Peyer's patch (tissue), 4 donors: ENCODE data around the gene SPATA2L.

Source experiments
- POLR2A ChIP-seq, 2 donors: fragments of 450-650 bp; IDR thresholded peaks; one replicate each; pipeline ENCODE4 v1.5.1; 2017; ENCODE audit warnings: antibody characterized with exemption in 2 of 2, mild to moderate bottlenecking in 2 of 2, moderate library complexity in 2 of 2
- TF ChIP-seq, protein P1 (sequence below), 6 experiments: fragments of 450-650 bp in 4 of 6; fragments of 200-600 bp in 2 of 6; sonication (generic) in 1 of 6; IDR thresholded peaks; one replicate each; pipeline ENCODE4 v1.5.1; 2017 to 2019; ENCODE audit warnings: antibody characterized with exemption in 6 of 6, mild to moderate bottlenecking in 3 of 6, moderate library complexity in 1 of 6

DNA sequence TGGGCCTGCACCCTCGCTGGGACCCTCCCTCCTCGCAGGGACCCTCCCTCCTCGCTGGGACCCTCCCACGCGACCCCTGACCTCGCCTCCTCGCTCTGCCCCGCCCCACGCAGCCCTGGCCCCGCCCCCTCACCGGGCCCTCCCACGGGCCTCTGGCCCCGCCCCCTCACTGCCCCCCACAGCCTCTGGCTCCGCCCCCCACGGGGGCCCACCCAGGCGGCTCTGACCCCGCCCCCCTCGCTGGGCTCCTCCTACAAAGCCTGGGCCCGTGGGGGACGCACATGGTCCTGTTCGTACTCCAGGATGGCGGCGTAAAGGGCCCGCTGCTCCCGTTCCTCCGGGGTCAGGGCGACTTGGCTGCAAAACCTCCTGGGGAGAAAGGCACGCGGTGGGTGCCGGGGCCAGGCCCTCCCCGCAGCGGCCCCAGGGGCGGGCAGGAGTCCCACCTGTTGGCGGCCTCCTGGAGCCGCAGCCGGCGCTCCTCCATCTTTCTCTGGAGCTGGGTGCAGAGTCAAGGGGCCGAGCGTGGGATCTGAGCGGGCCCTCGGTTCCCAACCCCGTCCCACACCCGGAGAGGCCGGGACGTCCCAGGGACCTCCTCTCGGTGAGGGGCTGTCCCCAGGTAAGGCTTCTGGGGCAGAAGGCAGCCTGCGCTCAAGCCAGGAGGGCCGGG lies 10.2 kb upstream of the SPATA2L start:
- TF ChIP-seq, protein P1, sequence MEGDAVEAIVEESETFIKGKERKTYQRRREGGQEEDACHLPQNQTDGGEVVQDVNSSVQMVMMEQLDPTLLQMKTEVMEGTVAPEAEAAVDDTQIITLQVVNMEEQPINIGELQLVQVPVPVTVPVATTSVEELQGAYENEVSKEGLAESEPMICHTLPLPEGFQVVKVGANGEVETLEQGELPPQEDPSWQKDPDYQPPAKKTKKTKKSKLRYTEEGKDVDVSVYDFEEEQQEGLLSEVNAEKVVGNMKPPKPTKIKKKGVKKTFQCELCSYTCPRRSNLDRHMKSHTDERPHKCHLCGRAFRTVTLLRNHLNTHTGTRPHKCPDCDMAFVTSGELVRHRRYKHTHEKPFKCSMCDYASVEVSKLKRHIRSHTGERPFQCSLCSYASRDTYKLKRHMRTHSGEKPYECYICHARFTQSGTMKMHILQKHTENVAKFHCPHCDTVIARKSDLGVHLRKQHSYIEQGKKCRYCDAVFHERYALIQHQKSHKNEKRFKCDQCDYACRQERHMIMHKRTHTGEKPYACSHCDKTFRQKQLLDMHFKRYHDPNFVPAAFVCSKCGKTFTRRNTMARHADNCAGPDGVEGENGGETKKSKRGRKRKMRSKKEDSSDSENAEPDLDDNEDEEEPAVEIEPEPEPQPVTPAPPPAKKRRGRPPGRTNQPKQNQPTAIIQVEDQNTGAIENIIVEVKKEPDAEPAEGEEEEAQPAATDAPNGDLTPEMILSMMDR (IDR thresholded peaks at IDR 0.05), result no peak
- no peak for TF ChIP-seq POLR2A (IDR thresholded peaks at IDR 0.05)
